DND-41 (cell line): ENCODE data around the gene PABPC5.

Experiments used
- ATAC-seq: fragments of 200-7000 bp; cut with Tn5 transposase; 3 replicates; pipeline ENCODE4 v1.9.1; 2021; ENCODE audit warnings: low read depth; ENCODE audit not compliant: insufficient read depth
- DNase-seq: peaks from one replicate; pipeline ENCODE4 v3.0.0-alpha.2; 2020
- H2AFZ ChIP-seq: 2 replicates; pipeline ENCODE4 v1.6.0; 2012; ENCODE audit warnings: low read depth, low read length
- H3K27ac ChIP-seq: 2 replicates; pipeline ENCODE4 v1.5.1; 2012; ENCODE audit warnings: low read length, inconsistent platforms
- H3K27me3 ChIP-seq: fragments of 200-600 bp; sonication (generic); 2 replicates; pipeline ENCODE4 v1.6.0; 2012; ENCODE audit warnings: low read length, mild to moderate bottlenecking, inconsistent platforms; ENCODE audit not compliant: insufficient read depth, poor library complexity
- H3K36me3 ChIP-seq: 2 replicates; pipeline ENCODE4 v1.5.1; 2012; ENCODE audit warnings: low read length, inconsistent platforms; ENCODE audit not compliant: insufficient read depth
- H3K4me1 ChIP-seq: 2 replicates; pipeline ENCODE4 v1.5.1; 2012; ENCODE audit warnings: mild to moderate bottlenecking, low read length; ENCODE audit not compliant: insufficient read depth
- H3K4me2 ChIP-seq: 2 replicates; pipeline ENCODE4 v1.6.0; 2012; ENCODE audit warnings: mild to moderate bottlenecking, moderate library complexity, low read length, inconsistent platforms; ENCODE audit not compliant: insufficient read depth
- H3K4me3 ChIP-seq, 2 experiments: fragments of 200-600 bp in 1 of 2; shearing (Covaris generic) in 1 of 2; 2 replicates each; pipeline ENCODE4 v1.5.1; 2012 to 2016; ENCODE audit warnings: inconsistent platforms in 2 of 2, low read length in 2 of 2, mild to moderate bottlenecking in 2 of 2, low read depth in 1 of 2, moderate library complexity in 1 of 2
- H3K79me2 ChIP-seq: 2 replicates; pipeline ENCODE4 v1.6.0; 2012; ENCODE audit warnings: low read length, inconsistent platforms; ENCODE audit not compliant: insufficient read depth
- H3K9ac ChIP-seq: 2 replicates; pipeline ENCODE4 v1.6.0; 2012; ENCODE audit warnings: low read depth, mild to moderate bottlenecking, inconsistent platforms, low read length, moderate library complexity
- H3K9me3 ChIP-seq: 2 replicates; pipeline ENCODE4 v1.5.1; 2012; ENCODE audit warnings: low read length, moderate library complexity, mild to moderate bottlenecking, inconsistent platforms; ENCODE audit not compliant: insufficient read depth, severe bottlenecking
- H4K20me1 ChIP-seq: 2 replicates; pipeline ENCODE4 v1.6.0; 2012; ENCODE audit warnings: low read length; ENCODE audit not compliant: insufficient read depth
- EZH2 ChIP-seq: IDR thresholded peaks from 3 replicates; pipeline ENCODE4 v1.6.1; 2012; ENCODE audit warnings: borderline replicate concordance, low read depth, mild to moderate bottlenecking, moderate library complexity, low read length, inconsistent platforms; ENCODE audit not compliant: severe bottlenecking
- TF ChIP-seq, protein P1 (sequence below): IDR thresholded peaks from 2 replicates; pipeline ENCODE4 v1.5.1; 2012; ENCODE audit warnings: borderline replicate concordance, low read length, moderate library complexity, mild to moderate bottlenecking; ENCODE audit not compliant: poor library complexity, severe bottlenecking; ENCODE audit errors: extremely low read depth

Gene PABPC5

DNA sequence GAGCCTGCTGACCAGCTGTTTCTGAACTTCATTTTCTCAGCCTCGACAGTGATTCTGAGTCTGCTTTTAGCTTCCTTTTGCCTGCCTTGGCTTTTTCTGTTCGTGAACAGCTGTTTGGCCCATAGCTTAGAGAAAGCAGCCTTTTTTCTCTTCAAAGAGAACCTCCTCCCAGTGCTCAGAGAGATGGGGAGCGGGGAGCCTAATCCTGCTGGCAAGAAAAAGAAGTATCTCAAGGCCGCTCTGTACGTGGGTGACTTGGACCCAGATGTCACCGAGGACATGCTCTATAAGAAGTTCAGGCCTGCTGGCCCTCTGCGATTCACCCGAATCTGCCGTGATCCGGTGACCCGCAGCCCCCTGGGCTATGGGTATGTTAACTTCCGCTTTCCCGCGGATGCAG lies 756 bp downstream of the PABPC5 start:
- no peaks in the 10 kb centered on the region for H3K79me2 ChIP-seq
- TF ChIP-seq, protein P1, sequence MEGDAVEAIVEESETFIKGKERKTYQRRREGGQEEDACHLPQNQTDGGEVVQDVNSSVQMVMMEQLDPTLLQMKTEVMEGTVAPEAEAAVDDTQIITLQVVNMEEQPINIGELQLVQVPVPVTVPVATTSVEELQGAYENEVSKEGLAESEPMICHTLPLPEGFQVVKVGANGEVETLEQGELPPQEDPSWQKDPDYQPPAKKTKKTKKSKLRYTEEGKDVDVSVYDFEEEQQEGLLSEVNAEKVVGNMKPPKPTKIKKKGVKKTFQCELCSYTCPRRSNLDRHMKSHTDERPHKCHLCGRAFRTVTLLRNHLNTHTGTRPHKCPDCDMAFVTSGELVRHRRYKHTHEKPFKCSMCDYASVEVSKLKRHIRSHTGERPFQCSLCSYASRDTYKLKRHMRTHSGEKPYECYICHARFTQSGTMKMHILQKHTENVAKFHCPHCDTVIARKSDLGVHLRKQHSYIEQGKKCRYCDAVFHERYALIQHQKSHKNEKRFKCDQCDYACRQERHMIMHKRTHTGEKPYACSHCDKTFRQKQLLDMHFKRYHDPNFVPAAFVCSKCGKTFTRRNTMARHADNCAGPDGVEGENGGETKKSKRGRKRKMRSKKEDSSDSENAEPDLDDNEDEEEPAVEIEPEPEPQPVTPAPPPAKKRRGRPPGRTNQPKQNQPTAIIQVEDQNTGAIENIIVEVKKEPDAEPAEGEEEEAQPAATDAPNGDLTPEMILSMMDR, result no peak
- no peak for TF ChIP-seq EZH2
- H3K36me3 ChIP-seq, result no peaks in the 10 kb centered on the region
- H3K4me1 ChIP-seq, result no peaks in the 10 kb centered on the region
- H3K9me3 ChIP-seq, result no peaks in the 10 kb centered on the region
- no peak overlapping the region for H3K9ac ChIP-seq
- no peak overlapping the region for H3K27ac ChIP-seq
- ATAC-seq, result no peak
- no peaks in the 10 kb centered on the region for H3K27me3 ChIP-seq
- H2AFZ ChIP-seq, result no peak overlapping the region
- no peak overlapping the region for H3K4me2 ChIP-seq
- H3K4me3 ChIP-seq, result no peak overlapping the region
- no peaks in the 10 kb centered on the region for H4K20me1 ChIP-seq
- DNase-seq, result no peak
